Peyer's patch (tissue), 4 donors: ENCODE results near the gene ANKRD22. TPM values are rescaled to one million over a fixed set of nuclear protein-coding genes. Genes with fewer than 3 reads are reported as not detected.
"Not testable (repeated sequence)": the region's sequence is repeated elsewhere in the genome, so short reads cannot be mapped to it uniquely, and the experiment has no call there.

ENCODE experiments used
- DNase-seq, 3 donors: peaks; one replicate each; pipeline ENCODE4 v3.0.0-alpha.2; 2017 to 2019
- H3K27ac ChIP-seq, 4 donors: fragments of 200-600 bp; sonication (generic); one replicate each; pipeline ENCODE4 v1.5.1; 2016 to 2019
- H3K27me3 ChIP-seq, 2 donors: fragments of 200-600 bp; sonication (generic); one replicate each; pipeline ENCODE4 v1.5.1; 2019
- H3K36me3 ChIP-seq, 3 donors: fragments of 200-600 bp; sonication (generic); one replicate each; pipeline ENCODE4 v1.5.1; 2016 to 2019
- H3K4me1 ChIP-seq, 4 donors: fragments of 200-600 bp; sonication (generic); one replicate each; pipeline ENCODE4 v1.5.1; 2016 to 2019
- H3K4me3 ChIP-seq, 4 donors: fragments of 200-600 bp; sonication (generic); 1 replicate in 3 of 4; 2 replicates in 1 of 4; pipeline ENCODE4 v1.5.1; 2016 to 2019; ENCODE audit warnings: mild to moderate bottlenecking in 1 of 4
- H3K9me3 ChIP-seq, 4 donors: fragments of 200-600 bp; sonication (generic); one replicate each; pipeline ENCODE4 v1.5.1; 2016 to 2019; ENCODE audit warnings: mild to moderate bottlenecking in 1 of 4
- CTCF ChIP-seq, 6 experiments: fragments of 450-650 bp in 4 of 6; fragments of 200-600 bp in 2 of 6; sonication (generic) in 1 of 6; IDR thresholded peaks; one replicate each; pipeline ENCODE4 v1.5.1; 2017 to 2019; ENCODE audit warnings: antibody characterized with exemption in 6 of 6, mild to moderate bottlenecking in 3 of 6, moderate library complexity in 1 of 6
- POLR2A ChIP-seq, 2 donors: fragments of 450-650 bp; IDR thresholded peaks; one replicate each; pipeline ENCODE4 v1.5.1; 2017; ENCODE audit warnings: antibody characterized with exemption in 2 of 2, mild to moderate bottlenecking in 2 of 2, moderate library complexity in 2 of 2
- total RNA-seq, 4 donors: library from RNA; depleted of rRNA; stranded (reverse); fragments of >200 nt; gene quantifications; one replicate each; pipeline ENCODE4 v1.1.0, GENCODE V29; 2016

ANKRD22 gene
- total RNA-seq, 4 donors from 2014 or later: 0.70 to 1.5 (median 1.1) TPM; not detected in 1

- DNase-seq: no peak
- H3K4me3 ChIP-seq: no peak overlapping the region
- peaks cover 0 to 16% (median 6%) of the 10 kb centered on the region in 4 donors for H3K4me1 ChIP-seq
- no peak overlapping the region for H3K27ac ChIP-seq
- no peaks in the 10 kb centered on the region for H3K9me3 ChIP-seq
- no peaks in the 10 kb centered on the region for H3K36me3 ChIP-seq
- no peak for TF ChIP-seq POLR2A (IDR thresholded peaks at IDR 0.05)
- no peak for TF ChIP-seq CTCF (IDR thresholded peaks at IDR 0.05)
- no peaks in the 10 kb centered on the region for H3K27me3 ChIP-seq
Observed at GRCh38 chr10:88888810-88889445, 37.3 kb upstream of the ANKRD22 start.

- no peak for TF ChIP-seq CTCF (IDR thresholded peaks at IDR 0.05)
- no peak for TF ChIP-seq POLR2A (IDR thresholded peaks at IDR 0.05)
- Histone ChIP-seq H3K27ac (peak overlapping the region in 2 of 4 donors; percentile 16 to 55), H3K36me3 (no peaks in the 10 kb centered on the region), H3K4me3 (no peak overlapping the region), H3K9me3 (no peaks in the 10 kb centered on the region), H3K4me1 (peaks cover 0 to 35% (median 6%) of the 10 kb centered on the region in 4 donors), H3K27me3 (no peaks in the 10 kb centered on the region)
- peak in 1 of 3 donors; percentile 28 for DNase-seq
Observed at GRCh38 chr10:88886557-88886956, 34.9 kb upstream of the ANKRD22 start.

- TF ChIP-seq POLR2A (IDR thresholded peaks at IDR 0.05): no peak
- no peak for TF ChIP-seq CTCF (IDR thresholded peaks at IDR 0.05)
- Histone ChIP-seq H3K36me3 (no peaks in the 10 kb centered on the region), H3K27me3 (no peaks in the 10 kb centered on the region), H3K27ac (peak overlapping the region; percentile 95 to 99 (median 96)), H3K4me3 (no peak overlapping the region), H3K4me1 (peaks cover 0 to 42% (median 13%) of the 10 kb centered on the region in 4 donors), H3K9me3 (no peaks in the 10 kb centered on the region)
- DNase-seq: no peak
Observed at GRCh38 chr10:88883448-88883809, 31.8 kb upstream of the ANKRD22 start.

GRCh38 chr10:88882646-88883447 lies 31.2 kb upstream of the ANKRD22 start:
- H3K36me3 ChIP-seq, DNase-seq, H3K9me3 ChIP-seq, H3K4me3 ChIP-seq, H3K27me3 ChIP-seq: not testable (repeated sequence)
- H3K4me1 ChIP-seq: peaks cover 0 to 42% (median 13%) of the 10 kb centered on the region in 4 donors
- H3K27ac ChIP-seq: peak overlapping the region; percentile 95 to 99 (median 96)

GRCh38 chr10:88881922-88882645 lies 30.4 kb upstream of the ANKRD22 start:
- Histone ChIP-seq H3K4me1 (peaks cover 0 to 36% (median 13%) of the 10 kb centered on the region in 4 donors), H3K4me3 (peak overlapping the region; percentile 59 to 93 (median 82)), H3K9me3 (no peaks in the 10 kb centered on the region), H3K27me3 (no peaks in the 10 kb centered on the region), H3K27ac (peak overlapping the region; percentile 95 to 99 (median 96)), H3K36me3 (no peaks in the 10 kb centered on the region)
- DNase-seq: no peak
- no peak for TF ChIP-seq CTCF (IDR thresholded peaks at IDR 0.05)
- no peak for TF ChIP-seq POLR2A (IDR thresholded peaks at IDR 0.05)
